ENCODE measurements around the gene PTPRM.

Gene PTPRM

GRCh38 chr18:7908681-7909299 lies 341.7 kb downstream of the PTPRM start:
- Histone ChIP-seq H3K4me3 (ENCODE audit: low read length) (no peak overlapping the region), H3K9me3 (ENCODE audit: control insufficient read depth, insufficient read depth, low read length) (no peaks in the 10 kb centered on the region), H3K79me2 (ENCODE audit: control insufficient read depth, low read length) (no peaks in the 10 kb centered on the region), H3K9me2 (replicated peaks; ENCODE audit: control insufficient read depth, low read length) (no peaks in the 10 kb centered on the region; the same call in 1 of the 2 replicates), H3K27me3 (ENCODE audit: control insufficient read depth, low read length) (no peaks in the 10 kb centered on the region), H4K20me1 (ENCODE audit: control insufficient read depth, insufficient read depth, low read depth, low read length) (no peaks in the 10 kb centered on the region), H3K4me1 (ENCODE audit: control insufficient read depth, low read length) (no peaks in the 10 kb centered on the region), H3K4me2 (ENCODE audit: low read length) (no peak overlapping the region), H3F3A (ENCODE audit: control insufficient read depth, insufficient read depth) (no peaks in the 10 kb centered on the region), H3K36me3 (ENCODE audit: control insufficient read depth, low read length) (no peaks in the 10 kb centered on the region), H3K27ac (ENCODE audit: low read depth, low read length) (no peak overlapping the region)
- TF ChIP-seq EZH2phosphoT487 (IDR thresholded peaks at IDR 0.05; ENCODE audit: borderline replicate concordance, low read length) (no peak), CTCF (IDR thresholded peaks at IDR 0.05; ENCODE audit: low read depth, low read length, poor library complexity, severe bottlenecking) (no peak)

GRCh38 chr18:7914834-7915670 lies 347.9 kb downstream of the PTPRM start:
- Histone ChIP-seq H3K4me1 (ENCODE audit: control insufficient read depth, low read length) (no peaks in the 10 kb centered on the region), H3K36me3 (ENCODE audit: control insufficient read depth, low read length) (no peaks in the 10 kb centered on the region), H3K27ac (ENCODE audit: low read depth, low read length) (no peak overlapping the region), H3F3A (ENCODE audit: control insufficient read depth, insufficient read depth) (no peaks in the 10 kb centered on the region), H3K79me2 (ENCODE audit: control insufficient read depth, low read length) (no peaks in the 10 kb centered on the region), H3K27me3 (ENCODE audit: control insufficient read depth, low read length) (no peaks in the 10 kb centered on the region), H3K9me2 (replicated peaks; ENCODE audit: control insufficient read depth, low read length) (no peaks in the 10 kb centered on the region; the same call in 1 of the 2 replicates), H3K4me3 (ENCODE audit: low read length) (no peak overlapping the region), H3K9me3 (ENCODE audit: control insufficient read depth, insufficient read depth, low read length) (no peaks in the 10 kb centered on the region), H4K20me1 (ENCODE audit: control insufficient read depth, insufficient read depth, low read depth, low read length) (no peaks in the 10 kb centered on the region), H3K4me2 (ENCODE audit: low read length) (no peak overlapping the region)
- no peak for TF ChIP-seq EZH2phosphoT487 (IDR thresholded peaks at IDR 0.05; ENCODE audit: borderline replicate concordance, low read length)
- no peak for TF ChIP-seq CTCF (IDR thresholded peaks at IDR 0.05; ENCODE audit: low read depth, low read length, poor library complexity, severe bottlenecking)

GRCh38 chr18:7918701-7919100 lies 351.6 kb downstream of the PTPRM start:
- no peak for TF ChIP-seq CTCF (IDR thresholded peaks at IDR 0.05; ENCODE audit: low read depth, low read length, poor library complexity, severe bottlenecking)
- no peak for TF ChIP-seq EZH2phosphoT487 (IDR thresholded peaks at IDR 0.05; ENCODE audit: borderline replicate concordance, low read length)
- Histone ChIP-seq H3K4me2 (ENCODE audit: low read length) (no peak overlapping the region), H3K27me3 (ENCODE audit: control insufficient read depth, low read length) (no peaks in the 10 kb centered on the region)

More at GRCh38 chr18:7918701-7919100, 351.6 kb downstream of the PTPRM start:
- Histone ChIP-seq H3K9me2 (replicated peaks; ENCODE audit: control insufficient read depth, low read length) (no peaks in the 10 kb centered on the region), H3K4me3 (ENCODE audit: low read length) (no peak overlapping the region), H3K27ac (ENCODE audit: low read depth, low read length) (no peak overlapping the region), H3K36me3 (ENCODE audit: control insufficient read depth, low read length) (no peaks in the 10 kb centered on the region), H3K79me2 (ENCODE audit: control insufficient read depth, low read length) (no peaks in the 10 kb centered on the region), H3F3A (ENCODE audit: control insufficient read depth, insufficient read depth) (no peaks in the 10 kb centered on the region), H3K9me3 (ENCODE audit: control insufficient read depth, insufficient read depth, low read length) (no peaks in the 10 kb centered on the region), H3K4me1 (ENCODE audit: control insufficient read depth, low read length) (no peaks in the 10 kb centered on the region), H4K20me1 (ENCODE audit: control insufficient read depth, insufficient read depth, low read depth, low read length) (no peaks in the 10 kb centered on the region)
